ENCODE measurements around the gene SPSB3. TPM values are rescaled to one million over a fixed set of nuclear protein-coding genes. Genes with fewer than 3 reads are reported as not detected.
A peak's percentile ranks its signal among the peaks of the same experiment; 100 is the strongest.

SPSB3 gene
- total and polyA plus RNA-seq, 2 of the 13 experiments (the other 11 are each of a cell fraction or from before 2014, with no cell fraction given): 13.2 to 21.9 TPM

DNA sequence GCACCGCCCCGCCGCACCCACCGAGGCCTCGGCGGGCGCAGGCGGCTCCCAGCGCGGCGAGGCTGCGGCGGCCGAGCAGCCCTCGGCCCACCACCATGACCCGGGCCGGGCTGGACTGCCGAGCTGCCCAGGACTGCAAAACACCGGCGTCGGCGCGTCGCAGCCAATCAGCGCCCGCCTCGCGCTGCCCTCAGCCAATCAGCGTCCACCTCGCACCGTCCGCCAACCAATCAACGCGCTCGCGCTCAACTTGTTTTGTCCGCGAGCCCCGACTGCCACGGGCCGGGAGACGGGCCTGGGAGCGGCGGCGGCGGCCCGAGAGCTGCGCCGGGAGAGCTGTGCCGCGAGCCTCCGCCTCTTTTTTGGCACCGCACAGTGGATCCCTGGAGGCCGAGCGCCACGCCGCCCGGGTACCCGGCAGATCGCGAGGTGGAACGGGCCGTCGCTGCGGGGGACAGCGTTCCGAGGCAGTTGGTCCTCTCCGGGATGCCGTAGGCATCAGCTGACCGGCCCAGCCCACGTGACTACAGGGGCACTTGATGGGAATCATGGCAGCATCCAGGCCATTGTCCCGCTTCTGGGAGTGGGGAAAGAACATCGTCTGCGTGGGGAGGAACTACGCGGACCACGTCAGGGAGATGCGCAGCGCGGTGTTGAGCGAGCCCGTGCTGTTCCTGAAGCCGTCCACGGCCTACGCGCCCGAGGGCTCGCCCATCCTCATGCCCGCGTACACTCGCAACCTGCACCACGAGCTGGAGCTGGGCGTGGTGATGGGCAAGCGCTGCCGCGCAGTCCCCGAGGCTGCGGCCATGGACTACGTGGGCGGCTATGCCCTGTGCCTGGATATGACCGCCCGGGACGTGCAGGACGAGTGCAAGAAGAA lies 44.6 kb upstream of the SPSB3 start, which contains the start of the genes FAHD1 and HAGH (continued):
- TF ChIP-seq, protein P1, sequence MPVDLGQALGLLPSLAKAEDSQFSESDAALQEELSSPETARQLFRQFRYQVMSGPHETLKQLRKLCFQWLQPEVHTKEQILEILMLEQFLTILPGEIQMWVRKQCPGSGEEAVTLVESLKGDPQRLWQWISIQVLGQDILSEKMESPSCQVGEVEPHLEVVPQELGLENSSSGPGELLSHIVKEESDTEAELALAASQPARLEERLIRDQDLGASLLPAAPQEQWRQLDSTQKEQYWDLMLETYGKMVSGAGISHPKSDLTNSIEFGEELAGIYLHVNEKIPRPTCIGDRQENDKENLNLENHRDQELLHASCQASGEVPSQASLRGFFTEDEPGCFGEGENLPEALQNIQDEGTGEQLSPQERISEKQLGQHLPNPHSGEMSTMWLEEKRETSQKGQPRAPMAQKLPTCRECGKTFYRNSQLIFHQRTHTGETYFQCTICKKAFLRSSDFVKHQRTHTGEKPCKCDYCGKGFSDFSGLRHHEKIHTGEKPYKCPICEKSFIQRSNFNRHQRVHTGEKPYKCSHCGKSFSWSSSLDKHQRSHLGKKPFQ (CRISPR knock-in tag; IDR thresholded peaks at IDR 0.05; ENCODE audit: insufficient replicate concordance): peak; percentile 54
- TF ChIP-seq ZNF546 (CRISPR knock-in tag; conservative IDR thresholded peaks at IDR 0.05) (no peak), HNRNPL (IDR thresholded peaks at IDR 0.05; ENCODE audit: low read depth, low read length) (peak; percentile 83), NR2F1 (CRISPR knock-in tag; IDR thresholded peaks at IDR 0.05) (peak in 1 of 2 experiments; percentile 30; a peak in 1 of 4 replicates), ZNF460 (CRISPR knock-in tag; IDR thresholded peaks at IDR 0.05; ENCODE audit: borderline replicate concordance) (no peak), RXRB (CRISPR knock-in tag; IDR thresholded peaks at IDR 0.05; ENCODE audit: borderline replicate concordance) (peak; percentile 63), ZNF672 (CRISPR knock-in tag; IDR thresholded peaks at IDR 0.05) (no peak; the same call in 1 of the 2 replicates), ZBTB20 (CRISPR knock-in tag; IDR thresholded peaks at IDR 0.05; ENCODE audit: borderline replicate concordance, low read depth) (peak; percentile 55; the same call in 1 of the 2 replicates), ZFP36L1 (CRISPR knock-in tag; IDR thresholded peaks at IDR 0.05) (peak; percentile 55; the same call in 1 of the 2 replicates)
- TF ChIP-seq, protein P2, sequence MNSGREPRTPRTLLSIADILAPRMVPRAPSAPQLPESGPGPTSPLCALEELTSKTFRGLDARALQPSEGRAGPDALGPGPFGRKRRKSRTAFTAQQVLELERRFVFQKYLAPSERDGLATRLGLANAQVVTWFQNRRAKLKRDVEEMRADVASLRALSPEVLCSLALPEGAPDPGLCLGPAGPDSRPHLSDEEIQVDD (CRISPR knock-in tag; IDR thresholded peaks at IDR 0.05; ENCODE audit: borderline replicate concordance): peak; percentile 67; the same call in 1 of the 2 replicates
- TF ChIP-seq, protein P3, sequence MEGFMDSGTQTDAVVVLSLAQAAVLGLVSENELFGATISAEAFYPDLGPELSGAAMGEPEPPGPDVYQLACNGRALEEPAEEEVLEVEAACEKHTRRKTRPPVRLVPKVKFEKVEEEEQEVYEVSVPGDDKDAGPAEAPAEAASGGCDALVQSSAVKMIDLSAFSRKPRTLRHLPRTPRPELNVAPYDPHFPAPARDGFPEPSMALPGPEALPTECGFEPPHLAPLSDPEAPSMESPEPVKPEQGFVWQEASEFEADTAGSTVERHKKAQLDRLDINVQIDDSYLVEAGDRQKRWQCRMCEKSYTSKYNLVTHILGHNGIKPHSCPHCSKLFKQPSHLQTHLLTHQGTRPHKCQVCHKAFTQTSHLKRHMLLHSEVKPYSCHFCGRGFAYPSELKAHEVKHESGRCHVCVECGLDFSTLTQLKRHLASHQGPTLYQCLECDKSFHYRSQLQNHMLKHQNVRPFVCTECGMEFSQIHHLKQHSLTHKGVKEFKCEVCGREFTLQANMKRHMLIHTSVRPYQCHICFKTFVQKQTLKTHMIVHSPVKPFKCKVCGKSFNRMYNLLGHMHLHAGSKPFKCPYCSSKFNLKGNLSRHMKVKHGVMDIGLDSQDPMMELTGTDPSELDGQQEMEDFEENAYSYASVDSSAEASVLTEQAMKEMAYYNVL (CRISPR knock-in tag; IDR thresholded peaks at IDR 0.05; ENCODE audit: borderline replicate concordance): peak; percentile 89
- TF ChIP-seq, protein P4, sequence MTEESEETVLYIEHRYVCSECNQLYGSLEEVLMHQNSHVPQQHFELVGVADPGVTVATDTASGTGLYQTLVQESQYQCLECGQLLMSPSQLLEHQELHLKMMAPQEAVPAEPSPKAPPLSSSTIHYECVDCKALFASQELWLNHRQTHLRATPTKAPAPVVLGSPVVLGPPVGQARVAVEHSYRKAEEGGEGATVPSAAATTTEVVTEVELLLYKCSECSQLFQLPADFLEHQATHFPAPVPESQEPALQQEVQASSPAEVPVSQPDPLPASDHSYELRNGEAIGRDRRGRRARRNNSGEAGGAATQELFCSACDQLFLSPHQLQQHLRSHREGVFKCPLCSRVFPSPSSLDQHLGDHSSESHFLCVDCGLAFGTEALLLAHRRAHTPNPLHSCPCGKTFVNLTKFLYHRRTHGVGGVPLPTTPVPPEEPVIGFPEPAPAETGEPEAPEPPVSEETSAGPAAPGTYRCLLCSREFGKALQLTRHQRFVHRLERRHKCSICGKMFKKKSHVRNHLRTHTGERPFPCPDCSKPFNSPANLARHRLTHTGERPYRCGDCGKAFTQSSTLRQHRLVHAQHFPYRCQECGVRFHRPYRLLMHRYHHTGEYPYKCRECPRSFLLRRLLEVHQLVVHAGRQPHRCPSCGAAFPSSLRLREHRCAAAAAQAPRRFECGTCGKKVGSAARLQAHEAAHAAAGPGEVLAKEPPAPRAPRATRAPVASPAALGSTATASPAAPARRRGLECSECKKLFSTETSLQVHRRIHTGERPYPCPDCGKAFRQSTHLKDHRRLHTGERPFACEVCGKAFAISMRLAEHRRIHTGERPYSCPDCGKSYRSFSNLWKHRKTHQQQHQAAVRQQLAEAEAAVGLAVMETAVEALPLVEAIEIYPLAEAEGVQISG (CRISPR knock-in tag; IDR thresholded peaks at IDR 0.05): peak; percentile 88
- TF ChIP-seq, protein P5, sequence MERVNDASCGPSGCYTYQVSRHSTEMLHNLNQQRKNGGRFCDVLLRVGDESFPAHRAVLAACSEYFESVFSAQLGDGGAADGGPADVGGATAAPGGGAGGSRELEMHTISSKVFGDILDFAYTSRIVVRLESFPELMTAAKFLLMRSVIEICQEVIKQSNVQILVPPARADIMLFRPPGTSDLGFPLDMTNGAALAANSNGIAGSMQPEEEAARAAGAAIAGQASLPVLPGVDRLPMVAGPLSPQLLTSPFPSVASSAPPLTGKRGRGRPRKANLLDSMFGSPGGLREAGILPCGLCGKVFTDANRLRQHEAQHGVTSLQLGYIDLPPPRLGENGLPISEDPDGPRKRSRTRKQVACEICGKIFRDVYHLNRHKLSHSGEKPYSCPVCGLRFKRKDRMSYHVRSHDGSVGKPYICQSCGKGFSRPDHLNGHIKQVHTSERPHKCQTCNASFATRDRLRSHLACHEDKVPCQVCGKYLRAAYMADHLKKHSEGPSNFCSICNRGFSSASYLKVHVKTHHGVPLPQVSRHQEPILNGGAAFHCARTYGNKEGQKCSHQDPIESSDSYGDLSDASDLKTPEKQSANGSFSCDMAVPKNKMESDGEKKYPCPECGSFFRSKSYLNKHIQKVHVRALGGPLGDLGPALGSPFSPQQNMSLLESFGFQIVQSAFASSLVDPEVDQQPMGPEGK (CRISPR knock-in tag; IDR thresholded peaks at IDR 0.05): peak; percentile 53
- TF ChIP-seq, protein P6, sequence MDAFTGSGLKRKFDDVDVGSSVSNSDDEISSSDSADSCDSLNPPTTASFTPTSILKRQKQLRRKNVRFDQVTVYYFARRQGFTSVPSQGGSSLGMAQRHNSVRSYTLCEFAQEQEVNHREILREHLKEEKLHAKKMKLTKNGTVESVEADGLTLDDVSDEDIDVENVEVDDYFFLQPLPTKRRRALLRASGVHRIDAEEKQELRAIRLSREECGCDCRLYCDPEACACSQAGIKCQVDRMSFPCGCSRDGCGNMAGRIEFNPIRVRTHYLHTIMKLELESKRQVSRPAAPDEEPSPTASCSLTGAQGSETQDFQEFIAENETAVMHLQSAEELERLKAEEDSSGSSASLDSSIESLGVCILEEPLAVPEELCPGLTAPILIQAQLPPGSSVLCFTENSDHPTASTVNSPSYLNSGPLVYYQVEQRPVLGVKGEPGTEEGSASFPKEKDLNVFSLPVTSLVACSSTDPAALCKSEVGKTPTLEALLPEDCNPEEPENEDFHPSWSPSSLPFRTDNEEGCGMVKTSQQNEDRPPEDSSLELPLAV (CRISPR knock-in tag; conservative IDR thresholded peaks at IDR 0.05; ENCODE audit: low read depth): 0 out of 2 replicates have a peak, but pooled peaks have one; percentile 38

All from HepG2 (cell line).